ENCODE results near the gene CZIB. TPM values are rescaled to one million over a fixed set of nuclear protein-coding genes. Genes with fewer than 3 reads are reported as not detected.

Gene CZIB
- total and polyA plus RNA-seq, 2 of the 13 experiments (the other 11 are each of a cell fraction or from before 2014, with no cell fraction given), result 49.2 to 67.0 TPM

DNA sequence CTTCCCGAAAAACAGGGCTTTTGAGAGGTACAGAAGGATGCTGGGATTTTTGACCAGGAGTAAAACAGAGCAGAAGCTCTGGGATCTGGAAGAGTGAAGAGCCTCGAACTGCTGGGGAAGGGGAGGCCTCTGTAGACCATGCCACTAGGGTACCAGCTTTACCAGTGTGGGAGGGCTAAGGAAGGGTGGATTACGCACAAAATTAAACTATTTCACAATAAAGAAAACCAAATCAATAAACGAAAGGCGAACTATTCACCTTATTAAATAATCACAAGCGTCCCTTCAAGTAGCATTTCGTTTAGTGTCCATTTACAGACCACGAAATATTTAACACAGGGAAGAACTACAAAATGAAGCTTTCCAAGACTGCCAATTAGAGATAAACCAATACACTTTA lies 723 bp downstream of the CZIB start:
- TF ChIP-seq ELK4 (CRISPR knock-in tag; IDR thresholded peaks at IDR 0.05; ENCODE audit: borderline replicate concordance), result no peak
- TF ChIP-seq SRSF1 (optimal IDR thresholded peaks at IDR 0.05; ENCODE audit: low read depth, low read length), result no peak
- peak; percentile 42; the same call in 1 of the 2 replicates for TF ChIP-seq CEBPB (IDR thresholded peaks at IDR 0.05; ENCODE audit: borderline replicate concordance, low read depth, low read length)
- no peak for TF ChIP-seq BCL3 (CRISPR knock-in tag; IDR thresholded peaks at IDR 0.05)
- TF ChIP-seq ZNF558 (CRISPR knock-in tag; IDR thresholded peaks at IDR 0.05; ENCODE audit: borderline replicate concordance), result no peak
- no peak for TF ChIP-seq ZNF549 (CRISPR knock-in tag; IDR thresholded peaks at IDR 0.05)
- TF ChIP-seq SIX1 (CRISPR knock-in tag; IDR thresholded peaks at IDR 0.05; ENCODE audit: borderline replicate concordance), result no peak
- TF ChIP-seq ZNF879 (CRISPR knock-in tag; IDR thresholded peaks at IDR 0.05), result 0 out of 2 replicates have a peak, but pooled peaks have one; percentile 2
- TF ChIP-seq THAP11 (CRISPR knock-in tag; IDR thresholded peaks at IDR 0.05), result no peak
- TSS peak; percentile 72 for BruUV-seq (replicated peaks)
- WGBS (ENCODE audit: low lambda C conversion rate), result 4% methylated on average over 8 of the region's 8 CpGs
- Histone ChIP-seq H3K79me2 (ENCODE audit: insufficient read depth, low read length) (peaks cover 9% of the 10 kb centered on the region), H3K4me3 (replicated peaks in 1 of 3; ENCODE audit: insufficient read depth in 1 of 3, low read depth in 2 of 3, low read length in 3 of 3) (peak overlapping the region; percentile 86 to 96 (median 95)), H4K20me1 (ENCODE audit: insufficient read depth, low read length) (no peaks in the 10 kb centered on the region), H3K4me1 (ENCODE audit: insufficient read depth, low read length) (peaks cover 25% of the 10 kb centered on the region), H2AFZ (ENCODE audit: low read length) (no peak overlapping the region), H3K27me3 (ENCODE audit: control insufficient read depth in 1 of 2, insufficient read depth in 2 of 2, low read length in 2 of 2) (no peaks in the 10 kb centered on the region), H3K9ac (ENCODE audit: insufficient read depth, low read depth, low read length) (peak overlapping the region; percentile 93), H3K4me2 (ENCODE audit: low read depth, low read length) (peak overlapping the region; percentile 92), H3K9me3 (ENCODE audit: low read length) (no peaks in the 10 kb centered on the region), H3K36me3 (replicated peaks in 1 of 2; ENCODE audit: control insufficient read depth in 1 of 2, insufficient read depth in 2 of 2, low read length in 2 of 2) (peaks cover 5 to 15% of the 10 kb centered on the region in 2 experiments; a peak in 4 of 5 replicates), H3K27ac (ENCODE audit: extremely low read length, insufficient read depth, low read length) (peak overlapping the region; percentile 90)
- ChIA-PET CTCF (ENCODE audit: low intra/inter-chr PET ratio, low total read pairs) (no interaction called here), POLR2A (interaction anchor here (0.6 to 1.6 kb wide), 3 partner anchors 24 to 260 kb away, joined by 3 to 5 read pairs (median 3); no protein-coding TSS in a partner anchor)
- intact Hi-C loops (cut with micrococcal nuclease; ENCODE audit: unreplicated experiment), result loop anchor here (1.0 to 2.0 kb wide), 2 partner anchors 19 to 23 kb away; partner anchors contain the start of genes CPT2 and MAGOH
- ATAC-seq (peak; percentile 14; the same call in 1 of the 3 replicates), FAIRE-seq (no peak), DNase-seq (ENCODE audit: low spot score) (no peak)
- in situ Hi-C loops (cut with HindIII; ENCODE audit: extremely low pct_ligation_motif_present, low pct_unique_long_range_greater_than_20kb), result no loop called here

All from HepG2 (cell line).